Duodenal mucosa (tissue), 2 donors: ENCODE data around the gene EFCAB13.
"Not testable (repeated sequence)": the region's sequence is repeated elsewhere in the genome, so short reads cannot be mapped to it uniquely, and the experiment has no call there.

Source experiments
- H3K27ac ChIP-seq: one replicate; pipeline ENCODE4 v1.7.0; 2013; ENCODE audit warnings: low read depth, low read length
- H3K27me3 ChIP-seq, 2 donors: one replicate each; pipeline ENCODE4 v1.7.0; 2013; ENCODE audit warnings: low read length in 2 of 2, control low read depth in 1 of 2; ENCODE audit not compliant: insufficient read depth in 2 of 2, control insufficient read depth in 1 of 2
- H3K36me3 ChIP-seq, 2 donors: one replicate each; pipeline ENCODE4 v1.7.0; 2013; ENCODE audit warnings: low read length in 2 of 2, control low read depth in 1 of 2; ENCODE audit not compliant: insufficient read depth in 2 of 2, control insufficient read depth in 1 of 2
- H3K4me1 ChIP-seq, 2 donors: one replicate each; pipeline ENCODE4 v1.7.0; 2013; ENCODE audit warnings: low read length in 2 of 2, control low read depth in 1 of 2; ENCODE audit not compliant: insufficient read depth in 2 of 2, control insufficient read depth in 1 of 2
- H3K4me3 ChIP-seq, 2 donors: one replicate each; pipeline ENCODE4 v1.7.0; 2013; ENCODE audit warnings: low read length in 2 of 2, low read depth in 1 of 2
- H3K9ac ChIP-seq, 2 donors: one replicate each; pipeline ENCODE4 v1.7.0; 2013; ENCODE audit warnings: low read length in 2 of 2, low read depth in 1 of 2
- H3K9me3 ChIP-seq, 2 donors: one replicate each; pipeline ENCODE4 v1.7.0; 2013; ENCODE audit warnings: low read length in 2 of 2, control low read depth in 1 of 2; ENCODE audit not compliant: control insufficient read depth in 1 of 2

EFCAB13 gene

GRCh38 chr17:47370899-47371298, 47.1 kb downstream of the EFCAB13 start:
- not testable (repeated sequence) for H3K9me3 ChIP-seq, H3K27me3 ChIP-seq, H3K4me1 ChIP-seq, H3K9ac ChIP-seq, H3K4me3 ChIP-seq, H3K36me3 ChIP-seq, H3K27ac ChIP-seq

DNA sequence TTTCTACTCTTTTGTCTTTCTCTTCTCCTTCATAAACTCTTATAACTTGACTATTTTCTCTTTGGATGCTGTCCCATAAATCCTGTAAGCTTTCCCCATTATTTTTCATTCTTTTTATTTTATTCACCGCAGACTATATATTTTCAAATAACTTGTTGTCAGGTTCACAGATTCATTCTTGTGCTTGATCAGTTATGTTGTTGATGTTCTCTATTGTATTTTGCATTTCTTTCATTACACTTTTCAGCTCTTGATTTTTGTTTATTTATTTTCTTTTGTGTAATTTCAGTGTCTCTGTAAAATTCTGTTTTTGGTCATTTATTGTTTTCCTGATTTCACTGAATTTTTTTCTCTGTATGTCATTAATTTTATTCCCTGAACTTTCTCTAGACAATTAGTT, 49.2 kb downstream of the EFCAB13 start:
- peaks cover 0 to 10% of the 10 kb centered on the region in 2 donors for H3K9me3 ChIP-seq

GRCh38 chr17:47376247-47376646, 52.5 kb downstream of the EFCAB13 start:
- Histone ChIP-seq H3K4me3 (no peak overlapping the region), H3K36me3 (no peaks in the 10 kb centered on the region), H3K4me1 (no peaks in the 10 kb centered on the region), H3K27me3 (no peaks in the 10 kb centered on the region), H3K27ac (no peak overlapping the region), H3K9ac (no peak overlapping the region), H3K9me3 (peaks cover 0 to 10% of the 10 kb centered on the region in 2 donors)

More for the DNA sequence above, 49.2 kb downstream of the EFCAB13 start:
- Histone ChIP-seq H3K27me3 (no peaks in the 10 kb centered on the region), H3K27ac (no peak overlapping the region), H3K9ac (no peak overlapping the region), H3K4me3 (no peak overlapping the region), H3K4me1 (no peaks in the 10 kb centered on the region), H3K36me3 (no peaks in the 10 kb centered on the region)

DNA sequence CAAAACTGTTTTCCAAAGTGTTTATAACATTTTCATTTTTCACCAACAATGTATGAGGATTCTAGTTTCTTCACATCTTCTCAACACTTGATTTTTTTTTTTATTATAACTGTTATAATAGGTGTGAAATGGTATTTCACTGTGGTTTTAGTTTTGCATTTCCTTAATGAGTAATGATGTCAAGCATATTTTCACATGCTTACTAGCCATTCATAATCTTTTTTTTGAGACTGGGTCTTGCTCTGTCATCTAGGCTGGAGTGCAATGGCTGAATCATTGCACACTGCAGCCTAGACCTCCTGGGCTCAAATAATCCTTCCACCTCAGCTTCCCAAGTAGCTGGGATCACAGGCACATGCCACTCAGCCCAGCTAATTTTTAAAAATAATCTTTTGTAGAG, 65.1 kb downstream of the EFCAB13 start:
- Histone ChIP-seq H3K9ac (no peak overlapping the region), H3K4me1 (no peaks in the 10 kb centered on the region), H3K27me3 (no peaks in the 10 kb centered on the region), H3K36me3 (peaks cover 0 to 5% of the 10 kb centered on the region in 2 donors), H3K4me3 (no peak overlapping the region), H3K9me3 (no peaks in the 10 kb centered on the region), H3K27ac (no peak overlapping the region)

- not testable (repeated sequence) for H3K9me3 ChIP-seq, H3K36me3 ChIP-seq, H3K4me3 ChIP-seq, H3K27me3 ChIP-seq, H3K4me1 ChIP-seq, H3K27ac ChIP-seq, H3K9ac ChIP-seq
Measured at GRCh38 chr17:47397532-47398128, 73.9 kb downstream of the EFCAB13 start.

DNA sequence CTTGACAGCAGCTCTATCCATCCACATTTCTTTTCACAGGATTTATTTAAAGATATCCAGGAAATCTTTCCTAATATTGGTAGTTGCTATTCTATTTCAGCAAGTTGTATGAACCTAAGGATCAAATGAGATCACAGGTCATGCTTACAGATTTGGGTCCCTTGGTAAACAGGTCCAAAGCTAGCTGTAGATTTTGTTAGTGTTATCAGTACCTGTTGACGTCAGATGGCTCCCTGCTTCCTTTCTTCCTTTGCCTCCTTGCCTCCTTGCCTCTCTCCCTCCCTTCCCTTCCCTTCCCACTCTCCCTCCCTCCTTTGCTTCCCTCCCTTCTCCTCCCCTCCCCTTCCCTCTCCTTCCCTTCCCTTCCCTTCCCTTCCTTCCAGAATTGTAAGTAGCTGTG, 76.6 kb downstream of the EFCAB13 start:
- H3K4me1 ChIP-seq: no peaks in the 10 kb centered on the region
- no peak overlapping the region for H3K27ac ChIP-seq
- H3K9ac ChIP-seq: no peak overlapping the region
- no peaks in the 10 kb centered on the region for H3K9me3 ChIP-seq
- no peaks in the 10 kb centered on the region for H3K27me3 ChIP-seq
- no peak overlapping the region for H3K4me3 ChIP-seq
- peaks cover 0 to 4% of the 10 kb centered on the region in 2 donors for H3K36me3 ChIP-seq

DNA sequence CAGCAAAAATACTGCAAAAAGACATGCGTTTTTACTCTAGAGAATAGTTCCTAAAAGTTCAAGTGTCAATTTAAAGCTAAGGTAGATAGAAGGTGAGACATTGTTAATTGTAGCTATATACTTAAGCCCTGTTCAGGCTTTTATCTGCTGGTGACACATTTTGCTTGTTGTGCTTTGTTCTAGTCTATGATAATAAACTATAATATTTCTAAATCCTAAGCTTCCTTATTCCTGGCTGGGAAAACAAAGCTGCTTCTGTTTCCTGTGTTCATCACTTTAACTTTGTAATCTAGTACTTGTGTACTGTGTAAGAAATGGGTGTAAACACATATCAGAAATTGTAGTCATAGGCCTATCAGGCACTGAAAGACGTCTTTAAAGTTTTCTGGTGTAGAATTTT, 77.3 kb downstream of the EFCAB13 start:
- Histone ChIP-seq H3K9me3 (no peaks in the 10 kb centered on the region), H3K9ac (no peak overlapping the region), H3K27me3 (no peaks in the 10 kb centered on the region), H3K4me1 (no peaks in the 10 kb centered on the region), H3K4me3 (no peak overlapping the region), H3K36me3 (peaks cover 0 to 2% of the 10 kb centered on the region in 2 donors), H3K27ac (no peak overlapping the region)

DNA sequence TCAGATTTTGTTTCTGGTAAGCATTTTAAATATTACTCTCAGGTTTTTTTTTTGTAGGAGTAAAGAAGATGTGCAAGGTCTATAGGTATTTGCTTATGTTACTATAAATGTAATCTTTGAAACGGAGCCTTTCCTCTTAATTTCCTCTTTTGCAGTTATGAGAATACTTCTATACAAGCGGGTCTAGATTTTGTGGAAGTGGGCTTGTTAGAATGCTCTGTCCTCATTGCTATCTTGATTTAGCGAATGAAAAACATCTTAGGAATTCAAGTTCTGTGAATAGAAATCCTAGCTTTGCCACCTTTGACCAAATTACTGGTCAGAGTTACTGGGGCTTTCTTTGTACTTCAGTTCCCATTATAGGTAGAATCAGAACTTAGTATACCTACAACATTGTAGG, 80.3 kb downstream of the EFCAB13 start:
- Histone ChIP-seq H3K9me3 (no peaks in the 10 kb centered on the region), H3K36me3 (no peaks in the 10 kb centered on the region), H3K4me1 (no peaks in the 10 kb centered on the region), H3K27me3 (no peaks in the 10 kb centered on the region), H3K27ac (no peak overlapping the region), H3K9ac (no peak overlapping the region), H3K4me3 (no peak overlapping the region)

DNA sequence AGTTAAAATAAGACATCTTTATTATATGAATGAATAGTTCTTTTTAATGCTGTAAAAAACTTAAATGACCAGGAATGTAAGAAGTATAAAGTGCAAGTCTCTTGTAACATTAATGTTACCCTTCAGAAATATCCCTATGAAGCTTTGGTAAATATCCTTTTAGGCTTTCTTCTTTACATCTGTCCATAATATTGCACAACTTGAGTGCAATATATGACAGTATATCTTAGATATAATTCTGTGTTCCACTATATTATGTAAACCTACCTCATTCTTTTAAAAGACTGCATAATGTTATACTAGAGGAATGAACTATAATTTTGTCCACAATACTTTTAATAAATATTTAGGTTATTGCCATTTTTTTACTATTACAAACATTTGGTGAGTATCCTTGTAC, 81.1 kb downstream of the EFCAB13 start:
- no peak overlapping the region for H3K9ac ChIP-seq
- no peaks in the 10 kb centered on the region for H3K4me1 ChIP-seq
- H3K27ac ChIP-seq: no peak overlapping the region
- H3K27me3 ChIP-seq: no peaks in the 10 kb centered on the region
- H3K4me3 ChIP-seq: no peak overlapping the region
- no peaks in the 10 kb centered on the region for H3K36me3 ChIP-seq
- H3K9me3 ChIP-seq: no peaks in the 10 kb centered on the region

GRCh38 chr17:47413872-47414271, 90.1 kb downstream of the EFCAB13 start:
- H3K27me3 ChIP-seq: no peaks in the 10 kb centered on the region
- peaks cover 0 to 4% of the 10 kb centered on the region in 2 donors for H3K4me1 ChIP-seq
- H3K36me3 ChIP-seq: no peaks in the 10 kb centered on the region
- H3K9ac ChIP-seq: no peak overlapping the region
- H3K9me3 ChIP-seq: no peaks in the 10 kb centered on the region
- H3K4me3 ChIP-seq: no peak overlapping the region
- no peak overlapping the region for H3K27ac ChIP-seq

GRCh38 chr17:47414612-47415011, 90.9 kb downstream of the EFCAB13 start:
- no peak overlapping the region for H3K9ac ChIP-seq
- peaks cover 0 to 4% of the 10 kb centered on the region in 2 donors for H3K4me1 ChIP-seq
- H3K27ac ChIP-seq: no peak overlapping the region
- no peaks in the 10 kb centered on the region for H3K9me3 ChIP-seq
- no peaks in the 10 kb centered on the region for H3K27me3 ChIP-seq
- H3K4me3 ChIP-seq: no peak overlapping the region
- no peaks in the 10 kb centered on the region for H3K36me3 ChIP-seq
